HG03039 (cell line): ENCODE data around the gene NLRP3.
A peak's percentile ranks its signal among the peaks of the same experiment; 100 is the strongest.
"Not testable (repeated sequence)": the region's sequence is repeated elsewhere in the genome, so short reads cannot be mapped to it uniquely, and the experiment has no call there.

ENCODE experiments used
- ATAC-seq: cut with Tn5 transposase; IDR thresholded peaks from one replicate; pipeline ENCODE4 v1.9.1; 2021; ENCODE audit warnings: mild to moderate bottlenecking, moderate library complexity; ENCODE audit not compliant: unreplicated experiment

Gene NLRP3

DNA sequence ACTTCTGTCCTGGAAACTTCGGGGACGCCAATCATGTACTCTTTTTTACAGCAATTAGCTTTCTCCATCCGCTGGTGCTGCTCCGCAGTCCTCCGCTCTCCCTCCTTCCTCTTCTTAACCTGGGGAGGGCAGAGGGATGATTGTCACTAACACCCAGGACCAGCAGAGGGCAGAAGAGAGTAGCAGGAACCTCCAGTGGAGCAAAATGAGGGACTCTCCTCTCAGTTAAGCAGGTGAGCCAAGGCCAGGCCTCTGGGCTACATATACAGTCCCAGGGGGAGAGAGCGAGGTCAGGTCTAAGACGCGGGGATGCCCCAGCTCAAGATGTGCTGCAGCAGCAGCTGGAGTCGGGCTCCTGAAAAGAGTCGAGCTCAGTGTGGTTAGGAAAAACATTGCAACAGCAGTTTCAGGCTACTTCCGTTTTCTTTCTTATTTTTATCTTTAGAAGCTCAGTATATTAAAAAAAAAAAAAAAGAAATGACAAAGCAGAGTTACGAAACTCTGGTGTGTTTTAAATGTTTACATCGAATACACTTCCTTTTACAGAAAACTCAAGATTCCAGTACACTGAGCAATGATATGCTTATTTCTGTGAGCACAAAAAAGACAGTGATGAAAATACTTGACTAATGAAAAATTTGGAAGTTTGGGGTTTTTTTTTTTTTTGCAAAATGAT lies 25.7 kb upstream of the NLRP3 start:
- peak; percentile 100 for ATAC-seq

- no peak for ATAC-seq
Observed at GRCh38 chr1:247390996-247391395, 25.0 kb upstream of the NLRP3 start.

DNA sequence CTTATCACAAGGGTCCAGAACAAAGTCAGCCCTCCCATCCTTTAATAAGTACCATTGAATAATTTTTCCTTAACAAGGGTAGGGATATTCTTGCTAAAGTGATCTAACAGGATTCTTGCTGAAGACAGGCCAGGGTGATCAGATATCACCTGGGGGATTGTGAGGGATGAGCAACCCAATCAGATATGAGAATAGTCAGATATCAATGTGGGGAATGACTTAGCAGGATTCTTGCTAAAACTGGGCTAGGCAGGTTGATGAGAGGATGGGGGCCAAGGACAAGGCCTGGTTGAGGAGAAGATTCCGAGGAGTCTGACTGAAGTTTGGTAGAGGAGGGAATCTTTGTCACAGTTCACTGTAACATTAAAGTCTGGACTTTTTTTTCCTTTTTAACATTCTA lies 23.9 kb upstream of the NLRP3 start:
- no peak for ATAC-seq

DNA sequence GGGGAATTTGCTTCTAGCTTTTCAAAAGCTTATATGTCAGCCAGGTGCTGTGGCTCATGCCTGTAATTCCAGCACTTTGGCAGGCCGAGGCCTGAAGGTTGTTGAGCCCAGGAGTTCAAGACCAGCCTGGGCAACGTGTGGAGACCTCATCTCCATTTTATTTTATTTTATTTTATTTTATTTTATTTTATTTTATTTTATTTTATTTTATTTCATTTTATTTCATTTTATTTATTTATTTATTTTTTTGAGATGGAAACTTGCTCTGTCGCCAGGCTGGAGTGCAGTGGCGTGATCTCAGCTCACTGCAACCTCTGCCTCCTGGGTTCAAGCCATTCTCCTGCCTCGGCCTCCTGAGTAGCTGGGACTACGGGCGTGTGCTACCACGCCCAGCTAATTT lies 20.9 kb upstream of the NLRP3 start:
- ATAC-seq, result not testable (repeated sequence)

DNA sequence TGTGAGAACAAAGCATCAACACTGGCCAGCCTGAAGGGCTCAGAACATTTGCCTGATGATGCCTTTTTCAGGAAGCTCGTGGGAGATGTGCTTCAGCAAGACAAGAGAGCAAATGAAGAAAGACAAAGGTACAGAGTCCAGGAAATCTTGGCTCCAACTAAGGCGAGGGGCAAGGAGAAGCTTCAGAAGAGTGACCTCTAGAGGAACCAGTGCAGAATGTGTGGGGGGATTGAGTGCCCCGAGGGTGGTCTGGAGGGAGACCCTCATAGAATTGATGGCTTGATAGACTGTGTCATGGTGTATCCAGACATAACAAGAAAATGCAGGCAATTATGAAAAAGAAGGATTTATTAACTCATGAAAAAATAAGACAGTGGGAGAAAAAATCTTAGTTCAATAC lies 15.3 kb upstream of the NLRP3 start:
- no peak for ATAC-seq

- no peak for ATAC-seq
Observed at GRCh38 chr1:247401310-247402119, 14.5 kb upstream of the NLRP3 start.

DNA sequence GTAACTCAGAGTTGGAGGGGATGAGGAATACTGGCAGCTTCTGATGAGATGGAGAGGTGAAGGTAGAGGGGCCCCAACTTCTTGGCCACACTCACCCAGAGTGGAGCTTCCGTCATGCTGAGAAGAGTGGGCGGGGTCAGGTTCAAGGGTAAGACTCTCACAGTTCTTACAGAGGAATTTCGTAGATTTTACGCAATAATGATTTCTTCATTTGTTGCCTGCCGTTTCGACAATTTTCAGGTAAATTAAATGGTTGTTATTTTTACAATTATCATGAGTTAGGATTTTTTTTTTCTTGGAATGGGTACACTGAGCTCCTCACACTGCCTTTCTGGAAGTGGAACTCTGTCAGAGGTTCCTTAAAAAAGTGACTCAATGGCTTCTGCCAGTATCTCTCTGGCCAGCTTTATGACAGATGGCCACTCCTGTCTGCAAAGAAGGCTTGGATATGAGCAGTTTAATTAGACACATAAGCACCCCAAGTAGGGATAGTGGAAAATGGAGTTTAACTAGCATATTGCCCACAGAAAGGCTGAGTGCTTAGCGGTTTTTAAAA lies 13.8 kb upstream of the NLRP3 start:
- ATAC-seq, result no peak

GRCh38 chr1:247406014-247406656 lies 9.8 kb upstream of the NLRP3 start:
- ATAC-seq, result no peak

GRCh38 chr1:247407180-247407616 lies 8.8 kb upstream of the NLRP3 start:
- peak; percentile 70 for ATAC-seq

- no peak for ATAC-seq
Observed at GRCh38 chr1:247408100-247408499, 7.9 kb upstream of the NLRP3 start.

DNA sequence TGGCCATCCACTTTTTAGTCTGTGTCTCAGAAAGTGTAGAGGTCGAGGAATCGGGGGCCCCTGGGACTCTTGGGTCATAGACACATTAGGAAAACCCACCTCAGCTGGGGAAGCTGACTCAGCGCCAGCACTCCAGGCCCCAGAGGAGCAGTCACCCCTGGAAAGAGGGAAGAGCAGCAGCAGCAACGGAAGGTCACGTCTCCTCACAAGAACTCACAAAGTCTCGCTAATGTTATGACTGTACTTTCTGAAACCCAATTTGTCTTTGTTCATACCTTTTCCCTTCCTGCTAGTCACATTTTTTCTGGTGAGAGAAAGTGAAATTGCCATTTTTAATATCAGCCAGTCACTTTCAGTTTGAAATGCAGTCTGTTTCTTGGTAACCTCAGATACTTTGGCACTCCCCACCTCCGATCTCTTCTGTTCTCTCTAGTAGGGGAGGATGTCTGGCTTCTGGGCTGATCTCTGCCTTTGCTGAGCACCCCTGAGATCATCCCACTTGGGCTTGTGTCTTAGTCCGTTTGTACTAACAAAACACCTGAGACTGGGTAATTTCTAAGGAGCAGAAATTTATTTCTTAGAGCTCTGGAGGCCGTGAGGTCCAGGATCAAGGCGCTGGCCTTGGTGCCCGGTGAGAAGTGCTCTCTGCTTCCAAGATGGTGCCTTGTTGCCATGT lies 6.0 kb upstream of the NLRP3 start:
- peak; percentile 83 for ATAC-seq

DNA sequence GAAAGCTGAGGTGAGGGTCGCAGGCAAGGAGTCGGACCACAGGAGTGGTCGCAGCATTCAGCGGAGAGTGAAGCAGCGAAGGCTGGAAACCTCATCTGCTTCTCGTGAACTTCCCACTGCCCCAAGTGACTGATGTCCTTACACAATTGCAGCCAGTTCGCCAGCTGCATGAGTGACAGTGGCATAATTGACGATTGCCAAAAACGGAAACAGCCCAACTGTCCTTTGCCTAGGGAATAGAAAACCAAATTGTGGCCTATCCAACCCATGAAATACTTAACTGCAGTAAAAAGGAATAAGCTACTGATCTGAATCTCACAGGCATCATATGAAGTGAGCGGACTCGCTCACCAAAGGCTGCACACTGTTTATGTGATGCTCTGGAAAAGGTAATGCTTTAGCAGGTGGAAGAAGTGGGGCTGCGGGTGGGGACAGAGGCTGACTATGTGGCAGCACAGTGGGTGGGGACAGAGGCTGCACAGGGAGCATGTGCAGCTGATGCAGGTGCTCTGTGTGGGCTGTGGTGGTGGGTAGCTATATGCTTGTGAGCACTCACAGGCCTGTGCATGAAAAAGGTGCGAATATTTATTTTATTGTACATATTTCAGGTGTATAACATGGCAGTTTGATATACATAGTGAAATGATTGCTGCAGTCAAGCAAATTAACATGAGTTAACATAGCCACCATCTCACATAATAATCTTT lies 4.2 kb upstream of the NLRP3 start:
- ATAC-seq, result no peak

DNA sequence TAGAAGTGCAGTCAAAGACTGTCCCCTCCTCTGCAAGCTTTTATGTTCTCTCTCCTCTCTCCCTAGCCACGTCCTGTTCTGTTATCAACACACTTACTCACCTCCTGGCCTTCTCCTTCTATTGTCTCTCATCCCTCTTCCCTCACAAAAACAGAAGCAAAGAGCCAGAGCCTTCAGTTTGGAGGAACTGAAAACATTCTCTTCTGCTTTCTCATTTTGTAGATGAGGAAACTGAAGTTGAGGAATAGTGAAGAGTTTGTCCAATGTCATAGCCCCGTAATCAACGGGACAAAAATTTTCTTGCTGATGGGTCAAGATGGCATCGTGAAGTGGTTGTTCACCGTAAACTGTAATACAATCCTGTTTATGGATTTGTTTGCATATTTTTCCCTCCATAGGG lies 1.9 kb downstream of the NLRP3 start:
- ATAC-seq, result no peak

DNA sequence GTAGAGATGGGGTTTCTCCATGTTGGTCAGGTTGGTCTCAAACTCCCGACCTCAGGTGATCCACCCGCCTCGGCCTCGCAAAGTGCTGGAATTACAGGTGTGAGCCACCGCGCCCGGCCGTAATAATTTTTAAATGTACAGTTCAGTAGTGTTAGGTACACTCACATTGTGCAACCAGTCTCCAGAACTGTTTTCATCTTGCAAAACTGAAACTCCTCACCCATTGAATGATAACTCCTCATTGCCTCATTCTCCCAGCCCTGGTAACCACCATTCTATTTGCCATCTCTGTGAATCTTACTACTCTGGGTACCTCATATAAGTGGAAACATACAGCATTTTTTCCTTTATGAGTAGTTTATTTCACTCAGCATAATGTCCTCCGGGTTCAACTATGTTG lies 3.4 kb downstream of the NLRP3 start:
- no peak for ATAC-seq

- no peak for ATAC-seq
Observed at GRCh38 chr1:247421074-247421473, 5.1 kb downstream of the NLRP3 start.

- no peak for ATAC-seq
Observed at GRCh38 chr1:247429496-247429895, 13.5 kb downstream of the NLRP3 start.

DNA sequence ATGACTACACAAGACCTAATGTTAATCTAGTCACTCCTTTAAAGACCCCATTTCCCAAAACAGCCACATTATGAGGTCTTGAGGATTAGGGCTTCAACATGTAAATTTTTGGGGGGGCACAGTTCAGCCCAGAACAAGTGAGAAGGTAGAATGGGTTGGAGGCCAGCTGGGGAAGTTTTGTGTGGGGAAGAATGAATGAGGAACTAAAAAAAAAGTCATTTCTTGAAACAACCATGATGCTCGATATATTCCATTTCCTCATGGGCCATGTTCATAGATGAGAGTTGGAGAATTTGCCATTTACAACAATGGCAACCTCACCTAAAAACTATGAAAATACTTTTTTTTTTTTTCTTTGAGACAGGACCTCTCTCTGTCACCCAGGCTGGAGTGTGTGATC lies 14.5 kb downstream of the NLRP3 start:
- ATAC-seq, result no peak

DNA sequence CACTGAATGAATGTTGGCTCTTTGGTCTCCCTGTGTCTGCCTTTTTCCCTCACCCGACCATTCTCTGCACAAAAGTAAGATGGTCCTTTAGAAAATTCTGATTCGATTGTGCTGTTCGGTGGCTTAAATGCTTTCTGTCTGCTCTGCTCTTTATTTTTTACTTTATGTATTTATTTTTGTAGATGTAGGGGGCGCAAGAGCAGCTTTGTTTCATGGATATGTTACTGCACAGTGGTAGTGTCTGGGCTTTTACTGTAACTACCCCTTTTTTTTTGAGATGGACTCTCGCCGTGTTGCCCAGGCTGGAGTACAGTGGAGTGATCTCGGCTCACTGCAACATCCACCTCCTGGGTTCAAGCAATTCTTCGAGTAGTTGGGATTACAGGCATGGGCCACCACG lies 15.7 kb downstream of the NLRP3 start:
- no peak for ATAC-seq

DNA sequence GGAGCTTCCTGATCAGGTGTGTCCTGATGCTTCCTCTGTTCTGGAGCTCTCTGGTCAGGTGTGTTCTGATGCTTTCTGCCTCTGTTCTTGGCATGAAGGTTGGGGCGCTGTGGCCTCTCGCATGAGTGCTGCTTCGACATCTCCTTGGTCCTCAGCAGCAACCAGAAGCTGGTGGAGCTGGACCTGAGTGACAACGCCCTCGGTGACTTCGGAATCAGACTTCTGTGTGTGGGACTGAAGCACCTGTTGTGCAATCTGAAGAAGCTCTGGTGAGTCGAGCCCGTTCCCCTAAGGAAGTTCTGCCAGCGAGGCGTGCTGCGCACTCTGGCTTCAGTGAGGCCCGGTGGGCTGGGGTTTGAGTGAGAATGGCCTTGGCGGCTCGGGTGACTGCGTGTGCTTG lies 18.0 kb downstream of the NLRP3 start:
- ATAC-seq, result no peak

GRCh38 chr1:247435030-247435758 lies 19.2 kb downstream of the NLRP3 start:
- ATAC-seq, result no peak
